NOMO-1 (cell line): ENCODE data around the gene TIA1.
"Not testable (repeated sequence)": the region's sequence is repeated elsewhere in the genome, so short reads cannot be mapped to it uniquely, and the experiment has no call there.

Experiments
- DNase-seq, 2 experiments: peaks; one replicate each; lab custom pipeline; 2025; ENCODE audit not compliant: unreplicated experiment in 2 of 2; lab: John Stamatoyannopoulos, UW

TIA1 gene, protein sequence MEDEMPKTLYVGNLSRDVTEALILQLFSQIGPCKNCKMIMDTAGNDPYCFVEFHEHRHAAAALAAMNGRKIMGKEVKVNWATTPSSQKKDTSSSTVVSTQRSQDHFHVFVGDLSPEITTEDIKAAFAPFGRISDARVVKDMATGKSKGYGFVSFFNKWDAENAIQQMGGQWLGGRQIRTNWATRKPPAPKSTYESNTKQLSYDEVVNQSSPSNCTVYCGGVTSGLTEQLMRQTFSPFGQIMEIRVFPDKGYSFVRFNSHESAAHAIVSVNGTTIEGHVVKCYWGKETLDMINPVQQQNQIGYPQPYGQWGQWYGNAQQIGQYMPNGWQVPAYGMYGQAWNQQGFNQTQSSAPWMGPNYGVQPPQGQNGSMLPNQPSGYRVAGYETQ

DNA sequence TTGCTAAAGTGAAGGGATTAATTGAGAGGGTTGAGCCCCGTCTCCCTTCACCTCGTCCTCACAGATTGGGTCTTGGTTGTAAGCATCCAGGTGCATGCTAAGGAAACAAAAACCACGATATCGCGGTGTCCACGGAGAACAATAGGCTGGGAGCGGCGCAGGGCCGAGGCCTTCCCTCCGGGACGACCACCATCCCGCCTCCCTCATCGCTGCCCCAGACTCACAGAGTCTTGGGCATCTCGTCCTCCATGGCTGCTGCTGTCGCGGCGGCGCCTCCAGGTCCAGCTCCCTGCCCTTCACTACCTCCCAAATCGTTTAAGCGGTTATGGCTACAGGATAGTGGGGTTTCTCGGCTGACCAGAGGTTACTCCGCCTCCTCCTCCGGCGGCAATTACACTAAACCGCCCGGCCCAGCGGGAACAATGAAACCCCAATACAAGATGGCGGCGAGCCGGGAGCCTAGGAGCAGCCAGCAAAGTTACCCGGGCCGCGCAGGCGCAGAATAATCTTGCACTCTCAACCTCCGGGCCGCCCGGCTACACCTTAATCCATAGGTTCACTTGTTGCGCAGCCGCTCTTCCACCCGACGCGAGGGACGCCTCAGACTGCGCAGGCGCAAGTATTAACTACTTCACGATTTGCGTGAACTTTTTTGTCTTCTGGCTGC is at the start of gene TIA1:
Gene TIA1 (minus strand): TSS at position 448 of the 667 bp plus-strand sequence. CDS start 198 bp downstream, at position 250.
- peak; percentile 98 for DNase-seq

DNA sequence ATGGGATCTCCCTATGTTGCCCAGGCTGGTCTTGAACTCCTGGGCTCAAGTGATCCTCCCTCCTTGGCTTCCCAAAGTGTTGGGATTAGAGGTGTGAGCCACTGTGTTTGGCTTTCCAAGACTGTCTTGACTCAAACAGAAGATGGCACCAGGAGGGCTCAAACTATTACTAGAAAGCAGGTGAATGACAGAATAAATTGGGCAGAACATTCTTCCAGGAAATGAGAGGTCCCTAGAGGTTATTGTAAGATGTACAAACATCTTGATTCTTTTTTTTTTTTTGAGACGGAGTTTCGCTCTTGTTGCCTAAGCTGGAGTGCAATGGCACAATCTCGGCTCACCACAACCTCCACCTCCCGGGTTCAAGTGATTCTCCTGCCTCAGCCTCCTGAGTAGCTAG is 49.4 kb upstream of the TIA1 start:
- not testable (repeated sequence) for DNase-seq

DNA sequence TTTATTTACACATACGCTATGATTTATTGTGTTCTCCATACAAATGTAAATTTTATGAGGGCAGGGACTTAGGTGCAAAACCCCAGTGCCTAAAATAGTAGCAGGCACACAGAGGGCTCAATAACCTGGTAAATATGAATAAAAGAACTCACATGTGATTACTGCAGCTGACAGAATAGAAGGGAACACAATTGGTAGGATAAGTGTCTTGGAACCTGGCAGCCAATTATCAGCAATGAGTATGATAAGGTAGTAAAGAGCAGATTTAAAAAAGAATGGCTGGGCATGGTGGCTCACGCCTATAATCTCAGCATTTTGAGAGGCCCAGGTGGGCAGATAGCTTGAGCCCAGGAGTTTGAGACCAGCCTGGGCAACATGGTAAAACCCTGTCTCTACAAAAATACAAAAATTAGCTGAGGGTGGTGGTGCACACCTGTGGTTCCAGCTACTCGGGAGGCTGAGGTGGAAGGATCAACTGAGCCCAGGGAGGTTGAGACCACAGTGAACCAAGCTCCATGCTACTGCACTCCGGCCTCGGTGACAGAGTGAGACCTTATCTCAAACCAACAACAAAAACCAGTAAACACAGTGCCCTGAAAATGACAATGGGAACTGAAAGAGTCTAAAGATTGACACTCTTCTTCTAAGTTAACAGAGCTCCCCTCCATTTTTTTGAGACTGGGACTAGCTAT is 35.2 kb upstream of the TIA1 start:
- no peak for DNase-seq

DNA sequence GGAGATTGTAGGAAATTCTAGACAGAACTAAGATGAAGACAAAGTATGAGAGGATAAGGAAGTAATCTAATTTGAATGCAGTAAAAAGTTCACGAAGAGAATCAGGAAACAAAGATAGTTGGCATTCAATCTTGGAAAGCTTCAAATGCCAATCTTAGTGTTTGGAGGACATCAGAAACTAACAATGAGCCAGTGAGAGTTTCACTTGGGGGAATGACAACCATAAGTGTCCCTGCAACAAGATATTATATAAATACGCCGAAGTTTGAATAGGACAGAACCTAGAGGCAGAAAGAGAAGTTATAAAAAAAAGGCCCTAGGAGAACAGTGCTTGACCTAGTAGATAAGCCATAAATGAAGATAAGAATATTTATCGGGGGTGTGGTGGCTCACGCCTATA is 34.0 kb upstream of the TIA1 start:
- no peak for DNase-seq

DNA sequence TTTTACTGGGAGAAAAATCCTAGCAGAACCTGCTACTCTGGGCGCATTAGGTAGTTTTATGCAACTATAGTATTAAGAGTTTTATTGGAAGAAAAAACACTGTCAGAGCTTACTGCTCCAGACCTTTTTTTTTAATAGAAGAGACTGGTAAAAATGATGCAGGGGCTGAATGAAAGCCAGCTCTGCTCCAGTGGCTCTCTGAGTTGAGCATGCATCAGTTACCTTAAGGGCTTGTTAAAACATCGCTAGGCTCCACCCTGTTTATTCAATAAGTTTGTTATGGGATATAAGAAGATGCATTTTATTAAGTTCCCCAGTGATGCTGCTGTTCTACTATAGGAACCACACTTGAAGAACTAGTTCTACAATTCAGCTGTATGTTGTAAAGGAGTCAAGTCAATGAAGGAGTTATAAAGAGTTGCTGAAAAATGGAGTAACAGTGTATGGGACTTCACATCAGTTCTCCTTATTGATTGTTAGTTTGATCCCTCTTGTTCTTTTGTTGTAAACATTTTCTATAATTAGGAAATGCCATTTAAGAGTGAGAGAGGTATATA is 31.9 kb upstream of the TIA1 start:
- no peak for DNase-seq

DNA sequence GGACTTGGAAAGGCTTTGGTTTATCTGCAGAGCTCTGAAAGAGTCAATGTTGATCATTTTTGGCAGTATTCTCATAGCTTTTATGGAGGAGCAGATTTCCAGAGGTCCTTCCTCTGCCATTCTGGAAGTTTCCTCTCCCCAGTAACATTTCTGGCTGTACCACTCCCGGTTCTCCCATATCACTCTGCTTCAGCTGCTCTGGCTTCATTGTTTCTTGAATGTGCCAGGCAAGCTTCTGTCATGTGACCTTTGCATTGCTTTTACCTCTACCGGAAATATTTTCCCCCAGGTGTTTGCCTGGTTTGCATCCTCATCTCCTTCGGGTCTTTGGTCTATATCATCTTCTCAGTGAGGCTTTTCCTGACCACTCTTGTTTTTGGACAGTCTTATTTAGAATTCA is 21.9 kb upstream of the TIA1 start:
- no peak for DNase-seq

DNA sequence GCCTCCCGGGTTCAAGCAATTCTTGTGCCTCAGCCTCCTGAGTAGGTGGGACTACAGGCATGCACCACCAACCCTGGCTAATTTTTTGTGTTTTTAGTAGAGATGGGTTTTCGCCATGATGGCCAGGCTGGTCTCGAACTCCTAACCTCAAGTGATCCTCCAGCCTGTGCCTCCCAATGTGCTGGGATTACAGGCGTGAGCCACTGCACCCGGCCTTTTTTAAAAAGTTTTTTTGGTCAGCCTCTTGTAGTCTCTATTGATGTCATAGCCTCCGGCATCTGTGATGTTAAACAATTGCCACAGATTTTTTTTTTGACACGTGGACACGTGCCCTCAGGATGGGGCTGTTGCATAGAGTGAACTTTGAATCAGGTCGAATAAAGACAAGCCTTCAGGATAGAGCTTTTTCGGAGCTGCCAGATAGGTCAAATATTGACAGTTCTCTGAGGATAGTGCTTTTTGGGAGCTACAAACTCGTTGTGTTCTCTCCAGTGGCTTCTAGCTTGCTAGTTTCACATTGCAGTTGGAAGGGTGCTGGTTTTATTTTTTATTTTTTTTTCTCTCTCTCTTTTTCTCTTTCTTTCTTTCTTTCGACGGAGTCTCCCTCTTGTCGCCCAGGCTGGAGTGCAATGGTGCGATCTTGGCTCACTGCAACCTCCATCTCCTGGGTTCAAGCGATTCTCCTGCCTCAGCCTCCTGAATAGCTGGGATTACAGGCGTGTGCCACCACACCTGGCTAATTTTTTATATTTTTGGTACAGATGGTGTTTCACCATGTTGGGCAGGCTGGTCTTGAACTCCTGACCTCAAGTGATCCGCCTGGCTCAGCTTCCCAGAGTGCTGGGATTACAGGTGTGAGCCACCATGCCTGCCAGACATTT is 21.2 kb upstream of the TIA1 start:
- DNase-seq: not testable (repeated sequence)

DNA sequence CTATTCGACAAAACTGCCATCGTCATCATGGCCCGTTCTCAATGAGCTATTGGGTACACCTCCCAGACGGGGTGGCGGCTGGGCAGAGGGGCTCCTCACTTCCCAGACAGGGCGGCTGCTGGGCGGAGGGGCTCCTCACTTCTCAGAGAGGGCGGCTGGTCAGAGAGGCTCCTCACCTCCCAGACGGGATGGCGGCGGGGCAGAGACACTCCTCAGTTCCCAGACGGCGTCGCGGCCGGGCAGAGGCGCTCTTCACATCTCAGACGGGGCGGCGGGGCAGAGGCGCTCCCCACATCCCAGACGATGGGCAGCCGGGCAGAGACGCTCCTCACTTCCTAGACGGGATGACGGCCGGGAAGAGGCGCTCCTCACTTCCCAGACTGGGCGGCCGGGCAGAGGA is 18.5 kb upstream of the TIA1 start:
- DNase-seq: not testable (repeated sequence)

DNA sequence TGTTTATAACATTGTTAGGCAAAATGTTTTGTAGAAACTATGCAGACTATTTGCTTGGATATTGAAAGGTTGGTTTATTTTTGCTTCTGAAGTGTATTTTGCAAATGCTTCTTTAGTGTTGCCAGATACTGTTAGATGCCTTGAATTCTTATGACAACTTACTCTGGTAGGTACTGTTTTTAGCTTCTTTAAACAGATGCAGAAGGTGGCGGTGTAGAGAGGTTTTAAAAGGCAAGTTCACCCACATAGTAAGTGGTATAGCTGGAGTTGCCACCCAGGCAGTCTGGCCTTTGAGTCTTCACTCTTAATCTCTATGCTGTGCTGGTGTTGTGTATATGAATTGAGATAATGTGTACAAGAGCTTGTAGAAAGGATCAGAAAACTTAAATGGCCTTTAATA is 13.1 kb upstream of the TIA1 start:
- DNase-seq: no peak

DNA sequence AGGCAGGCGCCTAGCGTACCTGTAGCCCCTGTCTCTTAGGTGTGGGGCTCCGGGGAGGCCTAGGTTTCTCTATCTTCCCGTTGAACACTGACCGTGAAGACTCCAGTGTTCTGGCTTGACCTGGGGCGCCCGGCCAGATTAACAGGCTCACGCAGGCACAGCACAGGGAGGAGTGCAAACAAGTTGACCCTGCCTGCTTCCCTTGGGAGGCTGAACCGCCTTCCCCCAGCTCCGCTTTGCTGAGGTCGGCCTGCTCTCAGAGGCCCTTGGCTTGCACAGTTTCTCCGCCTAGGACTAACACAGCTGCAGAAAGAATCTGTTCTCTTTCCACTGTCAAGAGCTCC is 10.1 kb upstream of the TIA1 start:
- no peak for DNase-seq

DNA sequence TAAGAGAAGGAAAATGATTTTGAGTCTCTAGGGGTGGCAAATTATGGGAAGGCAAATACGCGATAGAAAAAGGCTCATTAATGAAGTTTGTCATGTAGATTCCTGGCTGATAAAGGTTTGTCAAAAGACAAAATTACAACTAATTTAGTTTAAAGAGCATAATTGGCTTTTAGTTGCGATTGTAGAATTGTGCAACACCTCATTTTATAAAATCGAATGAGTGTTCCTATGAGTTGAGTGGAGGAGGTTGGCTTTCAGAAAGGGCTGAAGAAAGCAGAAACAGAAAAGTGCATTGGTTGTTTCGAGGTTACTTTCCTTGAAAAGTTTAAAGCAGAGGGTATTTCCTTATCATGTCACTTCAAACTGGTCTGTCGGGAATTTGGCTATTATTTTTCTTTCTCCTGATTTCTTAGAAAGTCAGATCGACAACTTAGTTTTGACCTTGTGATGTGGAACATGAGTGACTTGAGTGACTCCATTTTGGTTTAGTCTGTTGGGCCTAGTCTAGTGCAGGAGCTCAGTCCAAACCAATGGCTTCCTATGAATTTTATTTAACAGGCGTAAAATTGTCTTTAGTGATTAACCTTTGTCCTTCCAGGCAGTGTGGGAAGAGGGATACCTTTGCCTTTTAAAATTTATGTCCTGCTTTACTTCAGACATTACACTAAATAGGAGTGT is 7.3 kb upstream of the TIA1 start:
- peak in 1 of 2 experiments; percentile 10 for DNase-seq

DNA sequence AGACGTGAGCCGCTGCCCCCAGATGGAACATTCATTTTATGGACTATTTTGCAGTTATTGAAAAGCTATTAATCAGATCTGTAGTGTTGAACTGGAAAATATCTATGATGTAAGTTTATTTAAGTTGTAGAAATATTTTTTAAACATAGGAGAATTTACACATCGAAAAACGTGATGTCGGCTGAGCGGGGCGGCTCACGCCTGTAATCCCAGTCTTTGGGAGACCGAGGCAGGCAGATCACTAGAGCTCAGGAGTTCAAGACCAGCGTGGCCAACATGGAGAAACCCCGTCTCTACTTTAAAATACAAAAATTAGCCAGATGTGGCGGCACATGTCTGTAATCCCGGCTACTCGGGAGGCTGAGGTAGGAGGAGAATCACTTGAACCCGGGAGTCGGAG is 2.0 kb upstream of the TIA1 start:
- no peak for DNase-seq

DNA sequence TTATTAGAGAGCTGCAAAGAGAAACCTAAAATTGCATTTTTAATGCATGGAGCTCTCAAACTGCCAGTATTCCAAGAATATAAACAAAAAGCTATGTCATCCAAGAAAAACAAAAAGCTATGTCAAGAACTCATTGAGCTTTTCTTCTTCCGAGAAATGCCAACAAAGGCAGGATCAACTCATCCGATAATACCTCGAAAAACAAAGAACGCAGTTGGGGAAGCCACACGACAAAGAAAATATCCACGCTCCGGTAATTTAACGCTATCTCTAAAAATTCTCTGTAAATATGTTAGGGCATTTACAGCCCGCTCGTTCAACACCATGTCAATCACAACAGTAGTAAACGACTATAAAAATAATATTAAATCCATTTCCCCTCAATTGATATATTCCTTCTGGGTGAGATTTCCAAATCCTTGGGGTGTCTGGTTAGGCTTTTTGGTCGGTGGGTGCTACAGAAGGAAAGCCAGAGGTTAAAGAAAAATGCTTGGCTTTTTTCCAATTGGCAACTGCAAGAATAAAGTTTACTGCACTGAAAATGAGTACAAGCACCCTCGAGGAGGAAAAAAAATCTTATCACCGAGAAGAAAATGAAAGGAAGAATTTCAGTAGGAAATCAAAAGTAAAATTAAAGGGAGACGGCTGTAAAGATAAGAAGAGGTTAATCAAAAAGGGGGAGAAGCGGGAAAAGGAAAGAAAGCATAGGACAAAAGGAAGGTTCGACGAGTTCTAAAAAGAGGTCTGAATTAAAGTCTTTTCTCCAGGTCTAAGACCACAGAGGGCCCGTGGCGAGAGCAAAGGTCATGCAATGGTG is 856 bp downstream of the TIA1 start:
- DNase-seq: peak in 1 of 2 experiments; percentile 51

DNA sequence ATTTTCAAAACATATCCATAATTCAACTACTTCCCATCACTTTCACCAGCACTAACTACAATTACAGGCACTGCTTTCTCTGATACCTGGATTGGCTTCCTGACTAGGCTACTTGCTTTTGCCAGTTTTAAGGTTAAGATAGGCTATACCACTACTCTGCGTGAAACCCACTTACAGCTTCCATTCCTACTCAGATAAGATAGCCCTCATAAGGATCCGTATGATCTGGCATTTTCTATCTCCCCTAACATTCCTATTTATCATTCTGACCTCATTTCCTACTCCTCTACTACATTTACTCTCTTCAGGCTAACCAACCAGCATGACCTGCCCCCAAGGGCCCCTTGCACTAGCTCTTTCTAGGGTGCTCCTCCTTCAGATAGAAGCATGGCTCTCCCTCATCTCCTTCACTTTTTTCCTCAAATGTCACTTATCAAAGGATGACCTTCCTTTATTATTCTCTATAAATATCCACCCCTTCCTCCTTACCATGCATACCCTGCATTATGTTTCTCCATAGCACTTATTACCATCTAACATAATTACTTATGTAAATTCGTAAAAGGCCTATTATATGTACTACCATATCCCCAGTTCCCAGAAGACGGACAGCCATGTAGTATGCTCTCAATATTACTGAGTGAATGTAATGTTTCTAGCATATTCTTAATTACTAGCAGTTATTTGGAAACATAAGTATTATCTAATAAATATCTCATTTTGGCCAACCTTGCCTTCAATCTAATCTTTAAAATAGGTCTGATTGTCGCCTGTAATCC is 4.4 kb downstream of the TIA1 start:
- no peak for DNase-seq

DNA sequence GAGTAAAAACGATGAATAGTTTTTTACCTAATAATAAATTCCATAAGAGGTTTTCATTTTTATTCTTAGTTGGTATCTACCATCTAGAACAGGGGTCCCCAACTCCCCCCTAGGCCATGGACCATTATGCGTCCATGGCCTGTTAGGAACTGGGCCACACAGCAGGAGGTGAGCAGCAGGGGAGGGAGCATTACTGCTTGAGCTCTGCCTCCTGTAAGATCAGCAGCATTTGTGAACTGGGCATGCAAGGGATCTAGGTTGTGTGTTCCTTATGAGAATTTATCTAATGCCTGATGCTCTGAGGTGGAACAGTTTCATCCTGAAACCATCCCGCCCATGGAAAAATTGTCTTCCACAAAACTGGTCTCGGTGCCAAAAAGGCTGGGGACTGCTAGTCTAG is 5.9 kb downstream of the TIA1 start:
- no peak for DNase-seq

DNA sequence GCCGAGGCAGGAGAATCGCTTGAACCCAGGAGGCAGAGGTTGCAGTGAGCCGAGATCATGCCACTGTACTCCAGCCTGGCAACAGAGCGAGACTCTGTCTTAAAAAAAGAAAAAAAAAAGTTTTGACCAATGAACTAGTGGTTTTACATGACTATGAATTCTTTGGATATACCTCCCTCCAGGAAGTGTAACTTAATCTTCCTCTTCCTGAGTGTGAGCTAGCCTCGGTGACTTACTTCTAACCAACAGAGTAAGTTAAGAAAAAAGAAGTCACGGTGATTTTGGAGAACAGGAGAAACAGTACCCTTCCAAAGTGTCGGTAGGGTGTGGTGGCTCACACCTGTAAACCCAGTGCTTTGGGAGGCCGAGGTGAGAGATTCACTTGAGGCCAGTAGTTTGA is 7.1 kb downstream of the TIA1 start:
- no peak for DNase-seq

DNA sequence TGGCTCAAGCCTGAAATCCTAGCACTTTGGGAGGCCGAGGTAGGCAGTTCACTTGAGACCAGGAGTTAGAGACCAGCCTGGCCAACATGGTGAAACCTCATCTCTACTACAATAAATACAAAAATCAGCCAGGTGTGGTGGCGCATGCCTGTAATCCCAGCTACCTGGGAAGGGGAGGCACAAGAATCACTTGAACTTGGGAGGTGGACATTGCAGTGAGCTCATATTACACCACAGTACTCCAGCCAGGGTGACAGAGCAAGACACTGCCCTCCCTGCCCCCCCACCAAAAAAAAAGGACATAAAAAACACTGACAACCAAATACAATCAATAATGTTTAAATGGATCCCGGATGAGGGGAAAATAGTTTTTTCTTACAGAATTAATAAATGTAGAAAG is 7.8 kb downstream of the TIA1 start:
- no peak for DNase-seq

DNA sequence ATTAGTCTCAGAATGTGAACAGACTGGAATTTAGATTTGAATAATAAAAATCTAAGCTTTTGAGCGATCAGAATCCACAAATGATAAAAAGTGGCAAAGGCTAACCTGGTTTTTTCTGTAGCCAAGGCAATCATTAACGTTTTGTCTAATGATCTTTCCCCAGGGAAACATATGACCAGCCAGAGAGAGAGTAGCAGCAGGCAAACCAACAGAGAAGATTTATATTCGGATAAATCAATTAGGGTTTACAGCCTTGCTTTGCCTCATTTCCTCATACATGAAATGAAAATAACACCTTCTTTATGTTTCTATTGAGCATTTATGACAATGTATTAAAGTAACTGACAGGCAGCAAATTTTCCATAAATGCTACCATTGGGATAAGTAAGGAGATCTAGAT is 14.5 kb downstream of the TIA1 start:
- DNase-seq: no peak
